ENCODE data around the gene OSTN. TPM values are rescaled to one million over a fixed set of nuclear protein-coding genes. Genes with fewer than 3 reads are reported as not detected.

OSTN gene
- total RNA-seq, 2 experiments from 2014 or later, result not detected

- peak overlapping the region; percentile 66 for H3K4me2 ChIP-seq (ENCODE audit: low read length)
- H3K27ac ChIP-seq (ENCODE audit: low read depth, low read length, poor library complexity, severe bottlenecking), result peak overlapping the region; percentile 13
Measured at GRCh38 chr3:191255156-191255555, 56.1 kb downstream of the OSTN start.

GRCh38 chr3:191256405-191256804 lies 57.4 kb downstream of the OSTN start:
- TF ChIP-seq EZH2phosphoT487 (IDR thresholded peaks at IDR 0.05; ENCODE audit: borderline replicate concordance, low read depth, low read length) (no peak), CTCF (conservative IDR thresholded peaks at IDR 0.05; ENCODE audit: low read length) (no peak)
- intact Hi-C loops (cut with micrococcal nuclease; ENCODE audit: unreplicated experiment), result no loop called here
- no TSS peak for BruUV-seq (replicated peaks)
- Histone ChIP-seq H3K4me2 (ENCODE audit: low read length) (peak overlapping the region; percentile 53), H3K9me3 (ENCODE audit: low read length) (no peaks in the 10 kb centered on the region), H3K79me2 (ENCODE audit: insufficient read depth, low read depth, low read length) (no peaks in the 10 kb centered on the region), H3K36me3 (ENCODE audit: insufficient read depth, low read length) (no peaks in the 10 kb centered on the region; the same call in 1 of the 2 replicates), H2AFZ (ENCODE audit: low read length) (peak overlapping the region; percentile 72), H3K4me3 (ENCODE audit: low read depth, low read length, poor library complexity, severe bottlenecking) (no peak overlapping the region), H3K4me1 (ENCODE audit: insufficient read depth, low read length, poor library complexity, severe bottlenecking) (peaks cover 89% of the 10 kb centered on the region), H3K9me2 (ENCODE audit: insufficient read depth, low read length) (no peaks in the 10 kb centered on the region), H3K27ac (ENCODE audit: low read depth, low read length, poor library complexity, severe bottlenecking) (no peak overlapping the region), H4K20me1 (ENCODE audit: insufficient read depth, low read length) (no peaks in the 10 kb centered on the region)
- POLR2A ChIA-PET, result interaction anchor here (0.7 to 1.2 kb wide), 4 partner anchors 34 to 765 kb away, joined by 3 to 4 read pairs (median 3); no protein-coding TSS in a partner anchor
- CTCF ChIA-PET (ENCODE audit: unreplicated experiment), result no interaction called here
- DNase-seq (ENCODE audit: low spot score), result no peak

More at GRCh38 chr3:191255156-191255555, 56.1 kb downstream of the OSTN start:
- H3K4me1 ChIP-seq (ENCODE audit: insufficient read depth, low read length, poor library complexity, severe bottlenecking), result peaks cover 77% of the 10 kb centered on the region
- ChIA-PET CTCF (ENCODE audit: unreplicated experiment) (no interaction called here), POLR2A (interaction anchor here (0.9 to 1.0 kb wide), 3 partner anchors 35 to 72 kb away, joined by 3 to 5 read pairs (median 3); no protein-coding TSS in a partner anchor)
- DNase-seq (ENCODE audit: low spot score), result no peak
- H3K79me2 ChIP-seq (ENCODE audit: insufficient read depth, low read depth, low read length), result no peaks in the 10 kb centered on the region
- H3K9me2 ChIP-seq (ENCODE audit: insufficient read depth, low read length), result no peaks in the 10 kb centered on the region
- BruUV-seq (replicated peaks), result no TSS peak
- no peaks in the 10 kb centered on the region; the same call in 1 of the 2 replicates for H3K9me3 ChIP-seq (ENCODE audit: low read length)
- intact Hi-C loops (cut with micrococcal nuclease; ENCODE audit: unreplicated experiment), result no loop called here
- H2AFZ ChIP-seq (ENCODE audit: low read length), result peak overlapping the region; percentile 7; the same call in 1 of the 2 replicates
- no peak overlapping the region for H3K4me3 ChIP-seq (ENCODE audit: low read depth, low read length, poor library complexity, severe bottlenecking)
- H3K36me3 ChIP-seq (ENCODE audit: insufficient read depth, low read length), result no peaks in the 10 kb centered on the region; the same call in 1 of the 2 replicates
- no peaks in the 10 kb centered on the region for H4K20me1 ChIP-seq (ENCODE audit: insufficient read depth, low read length)
- TF ChIP-seq EZH2phosphoT487 (IDR thresholded peaks at IDR 0.05; ENCODE audit: borderline replicate concordance, low read depth, low read length) (no peak), CTCF (conservative IDR thresholded peaks at IDR 0.05; ENCODE audit: low read length) (no peak)

- no TSS peak for BruUV-seq (replicated peaks)
- ChIA-PET CTCF (ENCODE audit: unreplicated experiment) (no interaction called here), POLR2A (interaction anchor here (1.3 to 1.4 kb wide), 2 partner anchors 9 to 88 kb away, joined by 4 to 5 read pairs; no protein-coding TSS in a partner anchor)
- TF ChIP-seq EZH2phosphoT487 (IDR thresholded peaks at IDR 0.05; ENCODE audit: borderline replicate concordance, low read depth, low read length), result no peak
- TF ChIP-seq CTCF (conservative IDR thresholded peaks at IDR 0.05; ENCODE audit: low read length), result no peak
- no peaks in the 10 kb centered on the region for H3K79me2 ChIP-seq (ENCODE audit: insufficient read depth, low read depth, low read length)
- no peak overlapping the region for H3K27ac ChIP-seq (ENCODE audit: low read depth, low read length, poor library complexity, severe bottlenecking)
- no peaks in the 10 kb centered on the region for H4K20me1 ChIP-seq (ENCODE audit: insufficient read depth, low read length)
- no peak overlapping the region for H3K4me3 ChIP-seq (ENCODE audit: low read depth, low read length, poor library complexity, severe bottlenecking)
- peak overlapping the region; percentile 72; the same call in 1 of the 2 replicates for H2AFZ ChIP-seq (ENCODE audit: low read length)
- H3K36me3 ChIP-seq (ENCODE audit: insufficient read depth, low read length), result no peaks in the 10 kb centered on the region; the same call in 1 of the 2 replicates
- intact Hi-C loops (cut with micrococcal nuclease; ENCODE audit: unreplicated experiment), result no loop called here
- peaks cover 86% of the 10 kb centered on the region for H3K4me1 ChIP-seq (ENCODE audit: insufficient read depth, low read length, poor library complexity, severe bottlenecking)
- peak overlapping the region; percentile 53; the same call in 1 of the 2 replicates for H3K4me2 ChIP-seq (ENCODE audit: low read length)
- no peaks in the 10 kb centered on the region for H3K9me3 ChIP-seq (ENCODE audit: low read length)
- no peaks in the 10 kb centered on the region for H3K9me2 ChIP-seq (ENCODE audit: insufficient read depth, low read length)
- DNase-seq (ENCODE audit: low spot score), result no peak
Measured at GRCh38 chr3:191257286-191257685, 58.2 kb downstream of the OSTN start.
